Gastroesophageal sphincter (tissue), 4 donors: ENCODE data around the gene CTTN. TPM values are rescaled to one million over a fixed set of nuclear protein-coding genes. Genes with fewer than 3 reads are reported as not detected.
"Not testable (repeated sequence)": the region's sequence is repeated elsewhere in the genome, so short reads cannot be mapped to it uniquely, and the experiment has no call there.

ENCODE experiments used
- ATAC-seq: fragments of 150-250 bp; one replicate; pipeline ENCODE4 v1.9.1; 2016; ENCODE audit warnings: mild to moderate bottlenecking, moderate library complexity
- H3K27ac ChIP-seq, 4 donors: fragments of 200-600 bp; sonication (generic) in 3 of 4; 1 replicate in 3 of 4; 2 replicates in 1 of 4; pipeline ENCODE4 v1.5.1; 2016 to 2019
- H3K27me3 ChIP-seq: fragments of 200-600 bp; sonication (generic); one replicate; pipeline ENCODE4 v1.5.1; 2019
- H3K36me3 ChIP-seq, 2 donors: fragments of 200-600 bp; sonication (generic); one replicate each; pipeline ENCODE4 v1.5.1; 2019; ENCODE audit warnings: control low read depth in 1 of 2
- H3K4me1 ChIP-seq, 3 donors: fragments of 200-600 bp; sonication (generic); 1 replicate in 2 of 3; 2 replicates in 1 of 3; pipeline ENCODE4 v1.5.1; 2016 to 2019; ENCODE audit warnings: control low read depth in 2 of 3
- H3K4me3 ChIP-seq, 2 donors: fragments of 200-600 bp; sonication (generic); one replicate each; pipeline ENCODE4 v1.5.1; 2019; ENCODE audit warnings: mild to moderate bottlenecking in 1 of 2, moderate library complexity in 1 of 2
- H3K9me3 ChIP-seq, 3 donors: fragments of 200-600 bp; sonication (generic); one replicate each; pipeline ENCODE4 v1.5.1; 2017 to 2019; ENCODE audit warnings: control low read depth in 2 of 3
- EP300 ChIP-seq: sonication (generic); formaldehyde crosslinking; IDR thresholded peaks from one replicate; pipeline ENCODE4 v1.6.1; 2017; ENCODE audit warnings: antibody characterized with exemption, mild to moderate bottlenecking
- POLR2A ChIP-seq, 2 donors: fragments of 450-650 bp; IDR thresholded peaks; one replicate each; pipeline ENCODE4 v1.6.1; 2017; ENCODE audit warnings: antibody characterized with exemption in 2 of 2, mild to moderate bottlenecking in 2 of 2, moderate library complexity in 1 of 2
- POLR2AphosphoS5 ChIP-seq: sonication (generic); formaldehyde crosslinking; IDR thresholded peaks from one replicate; pipeline ENCODE4 v1.6.1; 2017; ENCODE audit warnings: antibody characterized with exemption
- WGBS, 2 donors: methylation state at CpG; one replicate each; pipeline ENCODE4 v1.1.5; 2018; ENCODE audit warnings: low coverage in 1 of 2; 5-methylcytosine and 5-hydroxymethylcytosine counted together
- total RNA-seq, 4 donors: library from RNA; depleted of rRNA; stranded (reverse); fragments of >200 nt; gene quantifications; one replicate each; pipeline ENCODE4 v1.1.0, GENCODE V29; 2016
- TF ChIP-seq, protein P1 (sequence below), 4 experiments: fragments of 200-600 bp in 2 of 4; fragments of 450-650 bp in 2 of 4; sonication (generic) in 1 of 4; IDR thresholded peaks; one replicate each; pipeline ENCODE4 v1.5.1; 2017 to 2019; ENCODE audit warnings: antibody characterized with exemption in 4 of 4, mild to moderate bottlenecking in 2 of 4, moderate library complexity in 2 of 4

The CTTN gene
- total RNA-seq, 4 donors from 2014 or later = 164 to 316 (median 179) TPM

DNA sequence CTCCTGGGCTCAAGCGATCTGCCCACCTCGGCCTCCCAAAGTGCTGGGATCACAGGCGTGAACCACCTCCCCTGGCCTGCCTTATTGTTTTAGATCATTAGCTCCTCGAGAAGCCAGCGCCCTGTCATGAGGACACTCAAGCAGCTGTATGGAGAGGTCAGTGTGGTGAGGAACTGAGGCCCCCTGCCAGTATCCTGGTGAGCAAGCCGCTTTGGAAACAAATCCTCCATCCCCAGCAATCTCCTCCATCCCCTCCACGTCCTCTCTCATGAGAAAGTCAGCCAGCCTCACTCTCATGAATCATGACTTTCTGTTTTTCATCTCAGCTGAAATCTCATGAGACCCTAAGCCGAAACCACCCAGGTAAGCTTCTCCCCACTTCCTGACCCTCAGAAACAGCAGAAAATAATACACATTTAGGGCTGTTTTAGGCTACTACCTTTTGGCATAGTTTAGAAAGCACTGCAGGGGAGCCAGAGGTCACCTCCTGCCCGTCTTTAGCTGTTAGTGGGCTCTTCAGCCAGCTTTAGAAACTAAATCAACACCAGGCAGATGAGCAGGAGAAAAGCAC is 56.0 kb downstream of the CTTN start:
- Histone ChIP-seq H3K4me1 (no peaks in the 10 kb centered on the region), H3K27me3 (peaks cover 1% of the 10 kb centered on the region), H3K36me3 (no peaks in the 10 kb centered on the region), H3K27ac (no peak overlapping the region), H3K9me3 (peaks cover 0 to 18% (median 0%) of the 10 kb centered on the region in 3 donors), H3K4me3 (no peak overlapping the region)
- TF ChIP-seq, protein P1, sequence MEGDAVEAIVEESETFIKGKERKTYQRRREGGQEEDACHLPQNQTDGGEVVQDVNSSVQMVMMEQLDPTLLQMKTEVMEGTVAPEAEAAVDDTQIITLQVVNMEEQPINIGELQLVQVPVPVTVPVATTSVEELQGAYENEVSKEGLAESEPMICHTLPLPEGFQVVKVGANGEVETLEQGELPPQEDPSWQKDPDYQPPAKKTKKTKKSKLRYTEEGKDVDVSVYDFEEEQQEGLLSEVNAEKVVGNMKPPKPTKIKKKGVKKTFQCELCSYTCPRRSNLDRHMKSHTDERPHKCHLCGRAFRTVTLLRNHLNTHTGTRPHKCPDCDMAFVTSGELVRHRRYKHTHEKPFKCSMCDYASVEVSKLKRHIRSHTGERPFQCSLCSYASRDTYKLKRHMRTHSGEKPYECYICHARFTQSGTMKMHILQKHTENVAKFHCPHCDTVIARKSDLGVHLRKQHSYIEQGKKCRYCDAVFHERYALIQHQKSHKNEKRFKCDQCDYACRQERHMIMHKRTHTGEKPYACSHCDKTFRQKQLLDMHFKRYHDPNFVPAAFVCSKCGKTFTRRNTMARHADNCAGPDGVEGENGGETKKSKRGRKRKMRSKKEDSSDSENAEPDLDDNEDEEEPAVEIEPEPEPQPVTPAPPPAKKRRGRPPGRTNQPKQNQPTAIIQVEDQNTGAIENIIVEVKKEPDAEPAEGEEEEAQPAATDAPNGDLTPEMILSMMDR (IDR thresholded peaks at IDR 0.05) = no peak
- TF ChIP-seq POLR2AphosphoS5 = no peak
- TF ChIP-seq EP300 = no peak
- TF ChIP-seq POLR2A (IDR thresholded peaks at IDR 0.05) = no peak
- no peak for ATAC-seq
- whole genome bisulfite sequencing, 2 donors = 71% methylated on average over 4 of the region's 9 CpGs; no CpG with 5 or more reads in 1 of the 2 donors

GRCh38 chr11:70454811-70455210 is 56.5 kb downstream of the CTTN start:
- not testable (repeated sequence) for H3K27me3 ChIP-seq, H3K27ac ChIP-seq, H3K4me1 ChIP-seq, H3K36me3 ChIP-seq, H3K4me3 ChIP-seq, ATAC-seq
- H3K9me3 ChIP-seq = peaks cover 0 to 13% (median 0%) of the 10 kb centered on the region in 3 donors
- 100% methylated on average over 1 of the region's 9 CpGs; no CpG with 5 or more reads in 1 of the 2 donors for WGBS, 2 donors

GRCh38 chr11:70455354-70455753 is 57.0 kb downstream of the CTTN start:
- Histone ChIP-seq H3K4me3 (no peak overlapping the region), H3K9me3 (peaks cover 0 to 8% (median 0%) of the 10 kb centered on the region in 3 donors), H3K27ac (no peak overlapping the region), H3K4me1 (no peaks in the 10 kb centered on the region), H3K27me3 (peaks cover 12% of the 10 kb centered on the region), H3K36me3 (no peaks in the 10 kb centered on the region)
- no peak for TF ChIP-seq POLR2AphosphoS5
- TF ChIP-seq EP300 = no peak
- TF ChIP-seq, protein P1 (IDR thresholded peaks at IDR 0.05) = no peak
- no peak for TF ChIP-seq POLR2A (IDR thresholded peaks at IDR 0.05)
- 40 to 70% methylated on average over 1 of the region's 1 CpG for WGBS, 2 donors
- ATAC-seq = no peak

DNA sequence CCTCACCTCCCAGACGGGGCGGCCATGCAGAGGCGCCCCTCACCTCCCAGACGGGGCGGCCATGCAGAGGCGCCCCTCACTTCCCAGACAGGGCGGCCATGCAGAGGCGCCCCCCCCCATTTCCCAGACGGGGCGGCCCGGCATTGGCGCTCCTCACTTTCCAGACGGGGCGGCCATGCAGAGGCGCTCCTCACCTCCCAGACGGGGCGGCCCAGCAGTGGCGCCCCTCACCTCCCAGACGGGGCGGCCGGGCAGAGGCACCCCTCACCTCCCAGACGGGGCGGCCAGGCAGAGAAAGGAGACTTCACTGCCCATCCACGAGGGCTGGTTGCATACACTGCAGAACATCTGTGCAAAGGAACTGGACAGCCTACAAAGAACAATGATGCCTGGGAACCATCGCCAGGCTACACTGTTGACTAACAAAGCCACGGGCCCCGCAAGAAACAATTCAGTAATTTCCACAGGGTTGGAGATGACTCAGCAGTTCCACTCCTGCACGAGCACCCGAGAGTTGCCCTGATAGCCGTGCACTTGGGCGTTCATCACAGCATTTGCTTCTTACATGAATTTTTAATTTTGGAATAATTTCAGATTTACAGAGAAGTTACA is 58.7 kb downstream of the CTTN start:
- Histone ChIP-seq H3K27me3 (peaks cover 25% of the 10 kb centered on the region), H3K4me3 (no peak overlapping the region), H3K9me3 (no peaks in the 10 kb centered on the region), H3K4me1 (no peaks in the 10 kb centered on the region), H3K27ac (no peak overlapping the region), H3K36me3 (no peaks in the 10 kb centered on the region)
- no peak for TF ChIP-seq POLR2A (IDR thresholded peaks at IDR 0.05)
- TF ChIP-seq POLR2AphosphoS5 = no peak
- TF ChIP-seq, protein P1 (IDR thresholded peaks at IDR 0.05) = no peak
- no peak for TF ChIP-seq EP300
- WGBS, 2 donors = 8 to 17% methylated on average over 6 to 7 of the region's 31 CpGs
- ATAC-seq = no peak

DNA sequence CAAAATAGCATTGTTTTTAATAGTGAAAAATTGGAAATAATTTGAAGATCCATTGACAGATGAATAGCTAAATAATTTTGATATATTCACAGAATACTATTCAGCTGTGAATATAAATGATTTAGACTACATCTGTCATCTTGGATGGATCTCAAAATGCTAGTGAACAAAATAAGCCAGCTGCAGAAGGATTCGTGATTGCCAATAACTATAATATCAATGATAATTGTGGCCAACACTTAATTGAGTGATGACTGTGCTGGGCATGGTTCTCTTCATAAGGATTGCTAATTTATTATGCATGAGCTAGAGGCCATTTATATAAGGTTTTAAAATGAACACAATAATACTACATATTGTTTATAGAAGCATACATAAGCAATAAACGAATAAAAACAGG is 60.4 kb downstream of the CTTN start:
- TF ChIP-seq POLR2A (IDR thresholded peaks at IDR 0.05) (no peak), POLR2AphosphoS5 (no peak), EP300 (no peak)
- TF ChIP-seq, protein P1 (IDR thresholded peaks at IDR 0.05) = no peak
- 51 to 65% methylated on average over 2 of the region's 2 CpGs for WGBS, 2 donors
- Histone ChIP-seq H3K4me3 (no peak overlapping the region), H3K4me1 (no peaks in the 10 kb centered on the region), H3K27me3 (peaks cover 42% of the 10 kb centered on the region), H3K27ac (no peak overlapping the region), H3K9me3 (no peaks in the 10 kb centered on the region), H3K36me3 (no peaks in the 10 kb centered on the region)
- no peak for ATAC-seq
